ENCODE measurements around the gene SV2B. TPM values are rescaled to one million over a fixed set of nuclear protein-coding genes. Genes with fewer than 3 reads are reported as not detected.

The SV2B gene
- total RNA-seq, 1 experiment from 2014 or later, result not detected

DNA sequence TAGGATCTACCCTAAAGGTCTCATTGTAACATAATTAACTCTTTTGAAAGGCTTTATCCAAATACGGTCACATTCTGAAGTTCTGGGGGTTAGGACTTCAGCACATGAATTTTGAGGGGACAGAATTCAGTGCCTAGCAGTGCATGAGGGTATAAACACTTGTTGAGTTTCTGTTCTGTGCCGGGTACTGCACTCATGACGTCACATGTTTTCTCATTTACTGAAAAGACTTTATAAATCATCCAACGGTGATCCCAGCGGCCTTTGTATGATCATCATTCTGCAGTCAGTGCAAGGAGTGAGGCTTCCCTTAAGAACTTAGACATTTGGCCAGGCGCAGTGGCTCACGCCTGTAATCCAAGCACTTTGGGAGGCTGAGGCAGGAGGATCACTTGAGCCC lies 25.1 kb downstream of the SV2B start:
- H3K79me2 ChIP-seq (ENCODE audit: insufficient read depth, low read length), result no peaks in the 10 kb centered on the region
- H2BK120ac ChIP-seq (ENCODE audit: low read depth, low read length, poor library complexity, severe bottlenecking), result no peak overlapping the region
- H3K79me1 ChIP-seq (ENCODE audit: insufficient read depth, low read depth, low read length, poor library complexity, severe bottlenecking), result no peaks in the 10 kb centered on the region
- no peaks in the 10 kb centered on the region for H3K36me3 Mint-ChIP-seq (ENCODE audit: insufficient read depth in 1 of 3, low read depth in 3 of 3)
- H3K9me3 ChIP-seq (ENCODE audit: control insufficient read depth, low read depth, low read length), result no peaks in the 10 kb centered on the region
- no peak overlapping the region for H2AFZ ChIP-seq (ENCODE audit: low read length)
- H4K91ac ChIP-seq (ENCODE audit: insufficient read length, low read depth, low read length), result no peak overlapping the region
- H2BK12ac ChIP-seq (ENCODE audit: insufficient read length, low read depth, low read length), result no peak overlapping the region
- no CpG with 5 or more reads among the region's 7 CpGs for WGBS (ENCODE audit: extremely low coverage, insufficient read length, low lambda C conversion rate)
- no peak overlapping the region for H3K14ac ChIP-seq (ENCODE audit: insufficient read depth, low read length)
- peaks cover 7% of the 10 kb centered on the region; the same call in 1 of the 2 replicates for H3K4me1 ChIP-seq (ENCODE audit: insufficient read depth, low read length)
- no peak overlapping the region for H3K4me2 ChIP-seq (ENCODE audit: insufficient read depth, insufficient read length, low read length)
- H4K5ac ChIP-seq (ENCODE audit: insufficient read length, low read depth, low read length), result no peak overlapping the region
- no peaks in the 10 kb centered on the region; a peak in 1 of 5 replicates for H3K9me3 Mint-ChIP-seq
- no peak overlapping the region for H2BK20ac ChIP-seq (ENCODE audit: low read depth, low read length, poor library complexity, severe bottlenecking)
- no peak overlapping the region for H3K27ac Mint-ChIP-seq
- no peak overlapping the region for H3K56ac ChIP-seq (ENCODE audit: insufficient read length, low read depth, low read length)
- no peak overlapping the region for H4K8ac ChIP-seq (replicated peaks; ENCODE audit: insufficient read length, low read depth, low read length)
- no peak overlapping the region for H3K18ac ChIP-seq (ENCODE audit: insufficient read length, low read depth, low read length)
- H3K4ac ChIP-seq (ENCODE audit: low read depth, low read length), result no peak overlapping the region
- TF ChIP-seq, protein P1, sequence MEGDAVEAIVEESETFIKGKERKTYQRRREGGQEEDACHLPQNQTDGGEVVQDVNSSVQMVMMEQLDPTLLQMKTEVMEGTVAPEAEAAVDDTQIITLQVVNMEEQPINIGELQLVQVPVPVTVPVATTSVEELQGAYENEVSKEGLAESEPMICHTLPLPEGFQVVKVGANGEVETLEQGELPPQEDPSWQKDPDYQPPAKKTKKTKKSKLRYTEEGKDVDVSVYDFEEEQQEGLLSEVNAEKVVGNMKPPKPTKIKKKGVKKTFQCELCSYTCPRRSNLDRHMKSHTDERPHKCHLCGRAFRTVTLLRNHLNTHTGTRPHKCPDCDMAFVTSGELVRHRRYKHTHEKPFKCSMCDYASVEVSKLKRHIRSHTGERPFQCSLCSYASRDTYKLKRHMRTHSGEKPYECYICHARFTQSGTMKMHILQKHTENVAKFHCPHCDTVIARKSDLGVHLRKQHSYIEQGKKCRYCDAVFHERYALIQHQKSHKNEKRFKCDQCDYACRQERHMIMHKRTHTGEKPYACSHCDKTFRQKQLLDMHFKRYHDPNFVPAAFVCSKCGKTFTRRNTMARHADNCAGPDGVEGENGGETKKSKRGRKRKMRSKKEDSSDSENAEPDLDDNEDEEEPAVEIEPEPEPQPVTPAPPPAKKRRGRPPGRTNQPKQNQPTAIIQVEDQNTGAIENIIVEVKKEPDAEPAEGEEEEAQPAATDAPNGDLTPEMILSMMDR (conservative IDR thresholded peaks at IDR 0.05), result no peak
- no peak overlapping the region for H3K27ac ChIP-seq (ENCODE audit: insufficient read length, low read depth, low read length)
- H3K4me1 Mint-ChIP-seq, result peaks cover 3 to 4% of the 10 kb centered on the region in 2 experiments; a peak in 2 of 4 replicates
- H4K20me1 ChIP-seq (ENCODE audit: control insufficient read depth, insufficient read depth, insufficient read length), result no peaks in the 10 kb centered on the region
- no peak overlapping the region for H3K9ac ChIP-seq (ENCODE audit: extremely low read depth, insufficient read length, low read length)
- H3K27me3 ChIP-seq (ENCODE audit: insufficient read depth, low read length), result no peaks in the 10 kb centered on the region
- H3K23me2 ChIP-seq (ENCODE audit: insufficient read length, low read depth, low read length, poor library complexity, severe bottlenecking), result no peaks in the 10 kb centered on the region
- no peak overlapping the region for H3K4me3 Mint-ChIP-seq
- no peak for DNase-seq
- no peak overlapping the region for H3K23ac ChIP-seq (ENCODE audit: insufficient read length, low read depth, low read length)
- H3K27me3 Mint-ChIP-seq (ENCODE audit: low read depth), result peaks cover 2% of the 10 kb centered on the region
- no peak overlapping the region for H3T11ph ChIP-seq (ENCODE audit: low read length)
- H2AK5ac ChIP-seq (ENCODE audit: insufficient read length, low read length), result no peak overlapping the region
- H2BK15ac ChIP-seq (ENCODE audit: low read depth, low read length), result no peak overlapping the region
- no peak overlapping the region for H2BK5ac ChIP-seq (ENCODE audit: insufficient read length, low read length)

Measured in H9 (cell line).